Common myeloid progenitor, CD34-positive (primary cell): ENCODE measurements around the gene TMEM201.

Experiments used
- CTCF ChIA-PET: fragments of 350-600 bp; sonication (Branson Sonifier 250); formaldehyde crosslinking; loops from one replicate; lab custom pipeline; 2021; ENCODE audit warnings: antibody characterized with exemption; lab: Charles Lee
- POLR2A ChIA-PET: fragments of 350-600 bp; sonication (Branson Sonifier 250); formaldehyde crosslinking; loops from one replicate; lab custom pipeline; 2021; ENCODE audit warnings: antibody characterized with exemption; lab: Charles Lee
- DNase-seq, 3 donors: peaks; one replicate each; pipeline versions ENCODE4 v3.0.0 to v3.0.0-alpha.2; 2013
- H3K27ac ChIP-seq, 2 experiments: 1 replicate in 1 of 2; 2 replicates in 1 of 2; pipeline ENCODE4 v1.7.0; 2013; ENCODE audit warnings: inconsistent platforms in 2 of 2, low read length in 2 of 2, mild to moderate bottlenecking in 2 of 2, low read depth in 1 of 2, moderate library complexity in 1 of 2; ENCODE audit not compliant: severe bottlenecking in 2 of 2, insufficient read depth in 1 of 2, poor library complexity in 1 of 2
- H3K27me3 ChIP-seq, 5 experiments: replicated peaks in 2 of 5; 1 replicate in 3 of 5; 2 replicates in 2 of 5; pipeline versions ENCODE4 v1.6.1 to v1.7.0; 2013; ENCODE audit warnings: low read length in 4 of 5, mild to moderate bottlenecking in 2 of 5, moderate library complexity in 2 of 5, inconsistent platforms in 1 of 5; ENCODE audit not compliant: insufficient read depth in 5 of 5, control insufficient read depth in 4 of 5
- H3K36me3 ChIP-seq, 4 experiments: 1 replicate in 2 of 4; 2 replicates in 2 of 4; pipeline versions ENCODE4 v1.6.1 to v1.7.0; 2013; ENCODE audit warnings: low read length in 3 of 4, control low read depth in 1 of 4, mild to moderate bottlenecking in 1 of 4; ENCODE audit not compliant: control insufficient read depth in 4 of 4, insufficient read depth in 4 of 4
- H3K4me1 ChIP-seq, 4 experiments: 1 replicate in 3 of 4; 2 replicates in 1 of 4; pipeline versions ENCODE4 v1.6.1 to v1.7.1; 2013; ENCODE audit warnings: low read length in 3 of 4, mild to moderate bottlenecking in 3 of 4, control low read depth in 1 of 4, inconsistent platforms in 1 of 4, moderate library complexity in 1 of 4; ENCODE audit not compliant: control insufficient read depth in 4 of 4, insufficient read depth in 4 of 4; ENCODE audit errors: control extremely low read depth in 1 of 4
- H3K4me3 ChIP-seq, 7 experiments: 1 replicate in 4 of 7; 2 replicates in 3 of 7; pipeline versions ENCODE4 v1.5.1 to v1.7.0; 2013; ENCODE audit warnings: mild to moderate bottlenecking in 7 of 7, low read length in 6 of 7, moderate library complexity in 6 of 7, inconsistent platforms in 2 of 7, low read depth in 2 of 7, control low read depth in 1 of 7; ENCODE audit not compliant: insufficient read depth in 4 of 7, control insufficient read depth in 1 of 7; ENCODE audit errors: extremely low read depth in 1 of 7
- H3K9me3 ChIP-seq, 5 experiments: 1 replicate in 4 of 5; 2 replicates in 1 of 5; pipeline versions ENCODE4 v1.6.1 to v1.7.1; 2013; ENCODE audit warnings: low read length in 4 of 5, mild to moderate bottlenecking in 2 of 5, inconsistent platforms in 1 of 5, low read depth in 1 of 5, moderate library complexity in 1 of 5; ENCODE audit not compliant: control insufficient read depth in 4 of 5, insufficient read depth in 2 of 5; ENCODE audit errors: control extremely low read depth in 1 of 5
- WGBS: methylation state at CpG from one replicate; pipeline ENCODE4 v1.1.5; 2013; ENCODE audit not compliant: insufficient coverage; 5-methylcytosine and 5-hydroxymethylcytosine counted together

Gene TMEM201

GRCh38 chr1:9597361-9598315 lies 8.9 kb downstream of the TMEM201 start:
- WGBS = 93% methylated on average over 13 of the region's 14 CpGs

GRCh38 chr1:9598316-9598700 lies 9.6 kb downstream of the TMEM201 start:
- no peak overlapping the region for H3K27ac ChIP-seq
- H3K9me3 ChIP-seq = no peaks in the 10 kb centered on the region
- DNase-seq = no peak
- WGBS = 95% methylated on average over 18 of the region's 18 CpGs
- no peaks in the 10 kb centered on the region for H3K27me3 ChIP-seq
- POLR2A ChIA-PET = interaction anchor here (0.6 kb wide), 1 partner anchor 11 kb away, joined by 5 read pairs; no protein-coding TSS in a partner anchor
- H3K4me1 ChIP-seq = peaks cover 0 to 12% (median 9%) of the 10 kb centered on the region in 4 experiments
- no peak overlapping the region for H3K4me3 ChIP-seq
- peaks cover 10 to 65% (median 46%) of the 10 kb centered on the region in 4 experiments for H3K36me3 ChIP-seq
- CTCF ChIA-PET = interaction anchor here (0.9 to 1.6 kb wide), 4 partner anchors 16 to 119 kb away, joined by 3 to 6 read pairs (median 4); no protein-coding TSS in a partner anchor

More at GRCh38 chr1:9597361-9598315, 8.9 kb downstream of the TMEM201 start:
- ChIA-PET CTCF (interaction anchor here (1.2 to 1.6 kb wide), 3 partner anchors 16 to 22 kb away, joined by 3 to 6 read pairs (median 5); no protein-coding TSS in a partner anchor), POLR2A (interaction anchor here (0.6 kb wide), 1 partner anchor 12 kb away, joined by 3 read pairs; no protein-coding TSS in a partner anchor)
- H3K4me3 ChIP-seq = no peak overlapping the region
- no peak overlapping the region for H3K27ac ChIP-seq
- H3K9me3 ChIP-seq = no peaks in the 10 kb centered on the region
- H3K36me3 ChIP-seq = peaks cover 9 to 58% (median 40%) of the 10 kb centered on the region in 4 experiments
- no peak for DNase-seq
- no peaks in the 10 kb centered on the region for H3K27me3 ChIP-seq
- H3K4me1 ChIP-seq = peaks cover 0 to 19% (median 15%) of the 10 kb centered on the region in 4 experiments

- Histone ChIP-seq H3K4me3 (no peak overlapping the region), H3K27me3 (no peaks in the 10 kb centered on the region), H3K4me1 (no peaks in the 10 kb centered on the region), H3K9me3 (no peaks in the 10 kb centered on the region), H3K27ac (no peak overlapping the region), H3K36me3 (peaks cover 12 to 79% (median 53%) of the 10 kb centered on the region in 4 experiments)
- ChIA-PET POLR2A (no interaction called here), CTCF (no interaction called here)
- 100% methylated on average over 4 of the region's 10 CpGs for WGBS
- DNase-seq = no peak
These were observed 11.0 kb downstream of the TMEM201 start for GRCh38 chr1:9599741-9600140.

GRCh38 chr1:9600861-9601834 lies 12.4 kb downstream of the TMEM201 start:
- Histone ChIP-seq H3K27ac (no peak overlapping the region), H3K36me3 (peaks cover 12 to 90% (median 57%) of the 10 kb centered on the region in 4 experiments), H3K4me1 (no peaks in the 10 kb centered on the region), H3K4me3 (no peak overlapping the region), H3K9me3 (no peaks in the 10 kb centered on the region), H3K27me3 (no peaks in the 10 kb centered on the region)
- POLR2A ChIA-PET = no interaction called here
- CTCF ChIA-PET = no interaction called here
- 97% methylated on average over 38 of the region's 39 CpGs for WGBS
- DNase-seq = no peak

- Histone ChIP-seq H3K36me3 (peaks cover 12 to 83% (median 56%) of the 10 kb centered on the region in 4 experiments), H3K27ac (no peak overlapping the region), H3K9me3 (no peaks in the 10 kb centered on the region), H3K27me3 (no peaks in the 10 kb centered on the region), H3K4me1 (no peaks in the 10 kb centered on the region), H3K4me3 (no peak overlapping the region)
- DNase-seq = no peak
- WGBS = 96% methylated on average over 18 of the region's 26 CpGs
- ChIA-PET POLR2A (no interaction called here), CTCF (no interaction called here)
These were observed 13.5 kb downstream of the TMEM201 start for GRCh38 chr1:9601942-9602793.

- Histone ChIP-seq H3K9me3 (no peaks in the 10 kb centered on the region), H3K4me1 (no peaks in the 10 kb centered on the region), H3K4me3 (no peak overlapping the region), H3K36me3 (peaks cover 12 to 82% (median 56%) of the 10 kb centered on the region in 4 experiments), H3K27me3 (no peaks in the 10 kb centered on the region), H3K27ac (no peak overlapping the region)
- 98% methylated on average over 9 of the region's 9 CpGs for WGBS
- ChIA-PET CTCF (no interaction called here), POLR2A (no interaction called here)
- DNase-seq = no peak
These were observed 14.1 kb downstream of the TMEM201 start for GRCh38 chr1:9602794-9603167.
